GM23338 (cell line): ENCODE measurements around the gene ZBED5. TPM values are rescaled to one million over a fixed set of nuclear protein-coding genes. Genes with fewer than 3 reads are reported as not detected.
"Not testable (repeated sequence)": the region's sequence is repeated elsewhere in the genome, so short reads cannot be mapped to it uniquely, and the experiment has no call there.

Experiments used
- ATAC-seq: fragments of 200-7000 bp; cut with Tn5 transposase; 3 replicates; pipeline ENCODE4 v1.9.1; 2020
- DNase-seq: peaks from one replicate; pipeline ENCODE4 v3.0.0-alpha.2; 2015; ENCODE audit warnings: low spot score
- H2AFZ ChIP-seq: fragments of 200-600 bp; sonication (generic); 2 replicates; pipeline ENCODE4 v1.8.0; 2016; ENCODE audit warnings: antibody characterized with exemption, mild to moderate bottlenecking, moderate library complexity
- H3F3A ChIP-seq: fragments of 200-600 bp; sonication (generic); replicated peaks from 2 replicates; pipeline ENCODE4 v1.8.0; 2017; ENCODE audit warnings: antibody characterized with exemption, mixed run types, low read depth
- H3K27ac ChIP-seq: fragments of 200-600 bp; sonication (generic); 2 replicates; pipeline ENCODE4 v1.6.1; 2016; ENCODE audit warnings: low read depth
- H3K27me3 ChIP-seq: fragments of 200-600 bp; sonication (generic); 2 replicates; pipeline ENCODE4 v1.8.0; 2016; ENCODE audit warnings: mild to moderate bottlenecking, mixed run types, moderate library complexity; ENCODE audit not compliant: insufficient read depth
- H3K36me3 ChIP-seq: fragments of 200-600 bp; sonication (generic); 2 replicates; pipeline ENCODE4 v1.8.0; 2016; ENCODE audit warnings: mild to moderate bottlenecking; ENCODE audit not compliant: insufficient read depth
- H3K4me1 ChIP-seq: fragments of 200-600 bp; sonication (generic); 2 replicates; pipeline ENCODE4 v1.8.0; 2016; ENCODE audit warnings: mild to moderate bottlenecking, moderate library complexity; ENCODE audit not compliant: insufficient read depth
- H3K4me2 ChIP-seq: fragments of 200-600 bp; sonication (generic); 2 replicates; pipeline ENCODE4 v1.7.1; 2017; ENCODE audit warnings: mixed run types
- H3K4me3 ChIP-seq: fragments of 200-600 bp; sonication (generic); 2 replicates; pipeline ENCODE4 v1.6.1; 2016; ENCODE audit warnings: mixed run types
- H3K79me2 ChIP-seq: fragments of 200-600 bp; sonication (generic); replicated peaks from 2 replicates; pipeline ENCODE4 v1.8.0; 2017; ENCODE audit warnings: mild to moderate bottlenecking; ENCODE audit not compliant: insufficient read depth
- H3K9me2 ChIP-seq: fragments of 200-600 bp; sonication (generic); 2 replicates; pipeline ENCODE4 v1.8.0; 2017; ENCODE audit not compliant: insufficient read depth
- H4K20me1 ChIP-seq: fragments of 200-600 bp; sonication (generic); replicated peaks from 2 replicates; pipeline ENCODE4 v1.8.0; 2017; ENCODE audit warnings: mild to moderate bottlenecking; ENCODE audit not compliant: insufficient read depth
- H3K27ac Mint-ChIP-seq: 2 replicates; pipeline ENCODE4 v1.8.0; 2020; ENCODE audit warnings: inconsistent platforms, mild to moderate bottlenecking, moderate library complexity, mixed read lengths
- H3K27me3 Mint-ChIP-seq: 3 replicates; pipeline ENCODE4 v1.8.0; 2022; ENCODE audit warnings: low read depth, mild to moderate bottlenecking, moderate library complexity, mixed read lengths, inconsistent platforms; ENCODE audit not compliant: insufficient read depth, poor library complexity
- H3K36me3 Mint-ChIP-seq: 3 replicates; pipeline ENCODE4 v1.8.0; 2021; ENCODE audit warnings: low read depth, mild to moderate bottlenecking, inconsistent platforms, moderate library complexity, mixed read lengths
- H3K4me1 Mint-ChIP-seq: 3 replicates; pipeline ENCODE4 v1.8.0; 2020; ENCODE audit warnings: mild to moderate bottlenecking, inconsistent platforms, mixed read lengths
- H3K4me3 Mint-ChIP-seq: 3 replicates; pipeline ENCODE4 v1.8.0; 2021; ENCODE audit warnings: moderate library complexity, mild to moderate bottlenecking, inconsistent platforms, mixed read lengths
- H3K9me3 Mint-ChIP-seq: 3 replicates; pipeline ENCODE4 v1.8.0; 2020; ENCODE audit warnings: moderate library complexity, mild to moderate bottlenecking, inconsistent platforms, mixed read lengths
- CREB1 ChIP-seq: fragments of 250-450 bp; sonication (Bioruptor Pico); IDR thresholded peaks from 2 replicates; pipeline ENCODE4 v1.5.0; 2020; ENCODE audit warnings: low read depth, mild to moderate bottlenecking, moderate library complexity
- CTCF ChIP-seq, 2 experiments: fragments of 200-600 bp in 1 of 2; sonication (generic) in 1 of 2; conservative IDR thresholded peaks; 2 replicates each; pipeline versions ENCODE4 v1.5.1 to v1.6.1; 2016 to 2017; ENCODE audit warnings: antibody characterized with exemption in 2 of 2, low read depth in 2 of 2, mild to moderate bottlenecking in 2 of 2, moderate library complexity in 1 of 2
- ETS1 ChIP-seq: IDR thresholded peaks from 2 replicates; pipeline ENCODE4 v1.6.1; 2016; ENCODE audit warnings: antibody characterized with exemption
- EZH2 ChIP-seq: fragments of 200-600 bp; sonication (generic); IDR thresholded peaks from one replicate; pipeline ENCODE4 v1.8.0; 2017; ENCODE audit warnings: antibody characterized with exemption, mild to moderate bottlenecking, low read depth; ENCODE audit not compliant: unreplicated experiment
- EZH2phosphoT487 ChIP-seq: fragments of 200-600 bp; sonication (generic); IDR thresholded peaks from one replicate; pipeline ENCODE4 v1.8.1; 2018; ENCODE audit warnings: antibody characterized with exemption; ENCODE audit not compliant: unreplicated experiment
- NANOG ChIP-seq: IDR thresholded peaks from 2 replicates; pipeline ENCODE4 v1.6.1; 2016; ENCODE audit warnings: antibody characterized with exemption, borderline replicate concordance
- STAT1 ChIP-seq: IDR thresholded peaks from one replicate; pipeline ENCODE4 v1.6.1; 2016; ENCODE audit warnings: antibody characterized with exemption; ENCODE audit not compliant: unreplicated experiment
- ZNF331 ChIP-seq: fragments of 250-450 bp; sonication (Bioruptor Pico); IDR thresholded peaks from 2 replicates; pipeline ENCODE4 v1.5.0; 2020; ENCODE audit warnings: low read depth, mild to moderate bottlenecking, moderate library complexity
- ZNF462 ChIP-seq: fragments of 250-450 bp; sonication (Bioruptor Pico); IDR thresholded peaks from 2 replicates; pipeline ENCODE4 v1.5.0; 2020; ENCODE audit warnings: mild to moderate bottlenecking, moderate library complexity
- polyA plus RNA-seq: library from polyadenylated mRNA; unstranded; fragments of >200 nt; fragmentation: Nextera tagmentation; extraction: Ambion mirVana; gene quantifications from 2 replicates; pipeline ENCODE4 v1.2.1, GENCODE V29; 2016
- total RNA-seq: library from RNA; depleted of rRNA; stranded (reverse); fragments of >200 nt; shearing (Covaris generic); gene quantifications from 2 replicates; pipeline ENCODE4 v1.2.3, GENCODE V29; 2014
- TF ChIP-seq, protein P1 (sequence below): IDR thresholded peaks from one replicate; pipeline ENCODE4 v1.6.1; 2018; ENCODE audit warnings: antibody characterized with exemption; ENCODE audit not compliant: unreplicated experiment

ZBED5 gene
- total and polyA plus RNA-seq, 2 experiments from 2014 or later = 54.1 to 56.3 TPM

DNA sequence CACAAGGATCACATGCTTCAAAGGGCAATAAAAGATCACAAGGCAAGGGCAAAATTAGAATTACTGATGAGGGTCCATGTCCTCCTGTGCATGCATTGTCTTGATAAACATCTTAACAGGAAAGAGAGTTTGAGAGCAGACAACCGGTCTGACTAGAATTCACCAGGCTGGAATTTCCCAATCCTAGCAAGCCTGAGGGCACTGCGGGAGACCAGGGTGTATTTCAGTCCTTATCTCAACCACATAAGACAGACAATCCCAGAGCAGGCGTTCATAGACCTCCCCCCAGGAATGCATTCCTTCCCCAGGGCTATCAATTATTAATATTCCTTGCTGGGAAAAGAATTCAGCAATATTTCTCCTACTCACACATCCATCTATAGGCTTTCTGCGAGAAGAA, 26.4 kb upstream of the ZBED5 start:
- H3K79me2 ChIP-seq, H3K27ac ChIP-seq, H3K4me3 ChIP-seq, H3K9me2 ChIP-seq, H2AFZ ChIP-seq, H3F3A ChIP-seq, H3K27me3 Mint-ChIP-seq, H3K4me3 Mint-ChIP-seq, H3K36me3 ChIP-seq, H3K27me3 ChIP-seq, H3K4me2 ChIP-seq, H4K20me1 ChIP-seq, ATAC-seq, H3K4me1 Mint-ChIP-seq, H3K4me1 ChIP-seq: not testable (repeated sequence)
- Mint-ChIP-seq H3K9me3 (peaks cover 14% of the 10 kb centered on the region), H3K36me3 (peaks cover 17% of the 10 kb centered on the region), H3K27ac (0 out of 2 replicates have a peak overlapping the region, but pooled peaks have one; percentile 20)
- DNase-seq = peak; percentile 12

DNA sequence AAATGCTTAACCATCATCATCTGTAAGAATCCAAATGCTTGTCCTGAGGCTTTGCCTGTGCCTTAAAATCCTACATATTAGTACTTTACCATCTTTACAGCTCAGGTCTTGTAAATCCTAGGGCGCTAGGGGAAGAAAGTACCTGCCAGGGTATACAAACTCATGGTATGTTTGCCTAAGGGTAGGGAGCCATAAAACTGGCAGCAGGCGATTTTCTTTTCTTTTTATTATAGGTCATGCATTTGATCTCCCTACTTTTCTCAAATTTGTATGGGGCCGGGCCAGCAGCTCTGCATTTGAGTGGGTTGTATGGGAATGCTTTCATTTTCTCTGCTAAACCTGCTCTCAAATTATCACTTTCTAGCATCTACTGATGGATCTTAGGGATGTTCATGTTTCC, 24.0 kb upstream of the ZBED5 start:
- no peak for ATAC-seq
- Mint-ChIP-seq H3K4me3 (no peak overlapping the region), H3K27me3 (peaks cover 5% of the 10 kb centered on the region), H3K4me1 (peaks cover 9% of the 10 kb centered on the region; the same call in 2 of the 3 replicates), H3K9me3 (peaks cover 14% of the 10 kb centered on the region), H3K27ac (no peak overlapping the region), H3K36me3 (peaks cover 17% of the 10 kb centered on the region)
- Histone ChIP-seq H2AFZ (no peak overlapping the region), H3K36me3 (no peaks in the 10 kb centered on the region; the same call in 1 of the 2 replicates), H3K9me2 (no peaks in the 10 kb centered on the region), H3K27ac (no peak overlapping the region), H3K4me1 (no peaks in the 10 kb centered on the region), H4K20me1 (no peaks in the 10 kb centered on the region), H3K4me2 (no peak overlapping the region), H3K27me3 (no peaks in the 10 kb centered on the region), H3K79me2 (no peaks in the 10 kb centered on the region), H3F3A (no peaks in the 10 kb centered on the region), H3K4me3 (no peak overlapping the region)
- no peak for DNase-seq
- TF ChIP-seq, protein P1, sequence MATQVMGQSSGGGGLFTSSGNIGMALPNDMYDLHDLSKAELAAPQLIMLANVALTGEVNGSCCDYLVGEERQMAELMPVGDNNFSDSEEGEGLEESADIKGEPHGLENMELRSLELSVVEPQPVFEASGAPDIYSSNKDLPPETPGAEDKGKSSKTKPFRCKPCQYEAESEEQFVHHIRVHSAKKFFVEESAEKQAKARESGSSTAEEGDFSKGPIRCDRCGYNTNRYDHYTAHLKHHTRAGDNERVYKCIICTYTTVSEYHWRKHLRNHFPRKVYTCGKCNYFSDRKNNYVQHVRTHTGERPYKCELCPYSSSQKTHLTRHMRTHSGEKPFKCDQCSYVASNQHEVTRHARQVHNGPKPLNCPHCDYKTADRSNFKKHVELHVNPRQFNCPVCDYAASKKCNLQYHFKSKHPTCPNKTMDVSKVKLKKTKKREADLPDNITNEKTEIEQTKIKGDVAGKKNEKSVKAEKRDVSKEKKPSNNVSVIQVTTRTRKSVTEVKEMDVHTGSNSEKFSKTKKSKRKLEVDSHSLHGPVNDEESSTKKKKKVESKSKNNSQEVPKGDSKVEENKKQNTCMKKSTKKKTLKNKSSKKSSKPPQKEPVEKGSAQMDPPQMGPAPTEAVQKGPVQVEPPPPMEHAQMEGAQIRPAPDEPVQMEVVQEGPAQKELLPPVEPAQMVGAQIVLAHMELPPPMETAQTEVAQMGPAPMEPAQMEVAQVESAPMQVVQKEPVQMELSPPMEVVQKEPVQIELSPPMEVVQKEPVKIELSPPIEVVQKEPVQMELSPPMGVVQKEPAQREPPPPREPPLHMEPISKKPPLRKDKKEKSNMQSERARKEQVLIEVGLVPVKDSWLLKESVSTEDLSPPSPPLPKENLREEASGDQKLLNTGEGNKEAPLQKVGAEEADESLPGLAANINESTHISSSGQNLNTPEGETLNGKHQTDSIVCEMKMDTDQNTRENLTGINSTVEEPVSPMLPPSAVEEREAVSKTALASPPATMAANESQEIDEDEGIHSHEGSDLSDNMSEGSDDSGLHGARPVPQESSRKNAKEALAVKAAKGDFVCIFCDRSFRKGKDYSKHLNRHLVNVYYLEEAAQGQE = no peak
- TF ChIP-seq STAT1 (no peak), ZNF331 (CRISPR knock-in tag) (no peak), EZH2 (no peak), ETS1 (no peak), EZH2phosphoT487 (no peak), NANOG (no peak), CREB1 (CRISPR knock-in tag) (no peak), ZNF462 (CRISPR knock-in tag) (no peak), CTCF (conservative IDR thresholded peaks at IDR 0.05; ENCODE audit: low read depth in 2 of 2) (no peak)
